ENCODE data around the gene TMEM187. TPM values are rescaled to one million over a fixed set of nuclear protein-coding genes. Genes with fewer than 3 reads are reported as not detected.
A peak's percentile ranks its signal among the peaks of the same experiment; 100 is the strongest.
"Not testable (repeated sequence)": the region's sequence is repeated elsewhere in the genome, so short reads cannot be mapped to it uniquely, and the experiment has no call there.

TMEM187 gene
- total and polyA plus RNA-seq, 4 donors, result 2.5 to 8.6 (median 5.0) TPM

DNA sequence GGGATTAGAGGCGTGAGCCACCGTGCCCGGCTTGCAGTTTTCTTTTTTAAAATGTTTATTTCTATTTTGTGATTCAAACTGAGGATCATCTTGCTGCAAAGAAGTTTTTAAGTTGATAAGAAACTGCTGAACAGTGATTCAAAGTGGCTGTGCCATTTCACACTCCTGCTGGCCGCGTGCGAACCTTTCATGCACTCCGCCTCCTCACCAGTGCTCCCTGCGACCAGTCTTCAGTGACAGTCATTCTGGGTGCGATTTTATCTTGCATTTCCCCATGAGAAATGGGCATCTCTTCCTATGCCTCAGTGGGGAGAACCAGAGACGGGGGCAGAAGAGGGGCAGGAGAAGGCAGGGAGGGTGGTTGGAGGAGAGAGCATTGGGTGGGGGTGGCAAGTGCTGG is 21.4 kb downstream of the TMEM187 start:
- ATAC-seq (ENCODE audit: low FRiP score), result no peak

DNA sequence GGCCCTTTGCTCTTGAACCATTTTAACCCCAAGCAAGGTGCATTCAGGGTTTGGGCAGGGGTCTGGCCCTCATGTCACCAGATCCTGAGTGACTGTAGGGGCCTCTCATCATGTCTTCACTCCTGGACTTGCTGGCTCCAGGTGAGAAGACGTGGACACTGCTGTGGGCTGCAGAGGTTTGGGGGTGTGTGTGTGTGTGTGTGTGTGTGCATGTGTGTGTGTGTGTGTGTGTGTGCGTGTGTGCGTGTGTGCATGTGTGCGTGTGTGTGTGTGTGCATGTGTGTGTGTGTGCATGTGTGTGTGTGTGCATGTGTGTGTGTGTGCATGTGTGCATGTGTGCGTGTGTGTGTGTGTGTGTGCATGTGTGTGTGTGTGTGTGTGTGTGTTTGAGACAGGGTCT is 21.8 kb downstream of the TMEM187 start:
- intact Hi-C loops (cut with DNase I); H3K36me3 ChIP-seq (ENCODE audit: control insufficient read depth in 1 of 2, insufficient read depth in 2 of 2, low read length in 1 of 2); H3K4me3 ChIP-seq (ENCODE audit: low read length in 2 of 2); DNase-seq; H3K9me3 ChIP-seq (ENCODE audit: control insufficient read depth, low read length); H3K4me1 ChIP-seq (ENCODE audit: control insufficient read depth in 1 of 2, insufficient read depth in 2 of 2, low read length in 2 of 2); ATAC-seq (ENCODE audit: low FRiP score); H3K27me3 ChIP-seq (ENCODE audit: control insufficient read depth in 1 of 2, insufficient read depth in 2 of 2, low read length in 1 of 2); H3K27ac ChIP-seq (ENCODE audit: low read depth in 1 of 2, low read length in 2 of 2): not testable (repeated sequence)
- 76 to 81% methylated on average over 4 to 5 of the region's 5 CpGs for WGBS, 2 donors

More for the DNA sequence above, 21.4 kb downstream of the TMEM187 start:
- Histone ChIP-seq H3K27ac (ENCODE audit: low read depth in 1 of 2, low read length in 2 of 2) (no peak overlapping the region), H3K4me1 (ENCODE audit: control insufficient read depth in 1 of 2, insufficient read depth in 2 of 2, low read length in 2 of 2) (no peaks in the 10 kb centered on the region), H3K9me3 (ENCODE audit: control insufficient read depth, low read length) (no peaks in the 10 kb centered on the region), H3K4me3 (ENCODE audit: low read length in 2 of 2) (no peak overlapping the region), H3K36me3 (ENCODE audit: control insufficient read depth in 1 of 2, insufficient read depth in 2 of 2, low read length in 1 of 2) (no peaks in the 10 kb centered on the region), H3K27me3 (ENCODE audit: control insufficient read depth in 1 of 2, insufficient read depth in 2 of 2, low read length in 1 of 2) (no peaks in the 10 kb centered on the region)
- 85 to 88% methylated on average over 10 of the region's 10 CpGs for WGBS, 2 donors
- intact Hi-C loops (cut with DNase I), result no loop called here
- DNase-seq, result no peak

DNA sequence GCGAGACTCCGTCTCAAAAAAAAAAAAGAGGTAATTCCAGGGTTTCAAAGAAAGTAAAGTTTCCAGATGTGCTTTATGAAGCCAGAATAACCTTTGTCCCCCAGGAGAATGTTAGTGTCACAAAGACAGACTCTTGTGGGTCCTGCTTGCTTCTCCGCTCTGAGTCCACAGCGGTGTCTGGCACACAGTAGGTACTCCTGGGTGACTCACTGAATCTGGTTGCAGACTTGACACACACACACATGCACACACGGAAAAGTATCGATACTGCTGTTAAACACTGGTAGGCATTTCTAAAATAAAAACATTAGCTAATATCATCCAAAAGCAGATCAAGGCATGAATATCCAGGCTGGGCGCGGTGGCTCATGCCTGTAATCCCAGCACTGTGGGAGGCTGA is 22.9 kb downstream of the TMEM187 start:
- Histone ChIP-seq H3K27me3 (ENCODE audit: control insufficient read depth in 1 of 2, insufficient read depth in 2 of 2, low read length in 1 of 2) (no peaks in the 10 kb centered on the region), H3K4me3 (ENCODE audit: low read length in 2 of 2) (no peak overlapping the region), H3K4me1 (ENCODE audit: control insufficient read depth in 1 of 2, insufficient read depth in 2 of 2, low read length in 2 of 2) (no peaks in the 10 kb centered on the region), H3K36me3 (ENCODE audit: control insufficient read depth in 1 of 2, insufficient read depth in 2 of 2, low read length in 1 of 2) (no peaks in the 10 kb centered on the region), H3K9me3 (ENCODE audit: control insufficient read depth, low read length) (no peaks in the 10 kb centered on the region), H3K27ac (ENCODE audit: low read depth in 1 of 2, low read length in 2 of 2) (no peak overlapping the region)
- intact Hi-C loops (cut with DNase I), result no loop called here
- WGBS, 2 donors, result 88 to 97% methylated on average over 8 of the region's 8 CpGs
- DNase-seq, result no peak
- no peak for ATAC-seq (ENCODE audit: low FRiP score)

DNA sequence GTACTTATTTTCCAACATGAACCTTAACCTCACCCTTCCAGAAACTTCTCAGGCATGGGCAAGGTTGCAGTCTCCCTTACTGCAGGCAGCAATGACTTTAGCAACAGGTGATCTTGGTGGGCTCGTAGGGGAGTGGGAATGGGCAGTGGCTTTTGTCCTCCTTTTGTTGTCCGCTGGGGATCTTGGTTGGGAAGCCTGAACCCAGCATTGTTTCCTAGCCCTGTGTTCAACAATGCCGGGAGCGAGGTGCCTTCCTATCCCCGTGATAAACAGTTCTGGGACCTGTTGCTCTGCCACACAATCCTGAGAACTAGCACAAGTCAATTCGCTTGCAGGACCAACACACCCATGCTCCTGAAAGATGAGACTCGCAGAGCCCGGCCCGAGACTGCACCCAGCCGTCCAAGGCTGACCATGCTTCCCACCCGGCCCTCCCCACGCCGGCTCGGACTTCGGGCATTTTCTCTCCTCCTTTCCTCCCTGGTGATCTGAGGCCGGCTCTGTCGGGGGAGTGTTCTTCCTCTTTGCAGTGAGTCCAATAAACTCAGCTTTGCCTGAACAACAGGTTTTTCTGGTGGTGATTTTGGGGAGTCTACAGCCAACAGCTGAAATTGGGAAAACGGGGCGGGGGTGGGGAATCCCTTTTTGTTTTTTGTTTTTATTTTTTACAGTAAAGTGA is 26.9 kb downstream of the TMEM187 start:
- Histone ChIP-seq H3K27me3 (ENCODE audit: control insufficient read depth in 1 of 2, insufficient read depth in 2 of 2, low read length in 1 of 2) (no peaks in the 10 kb centered on the region), H3K4me1 (ENCODE audit: control insufficient read depth in 1 of 2, insufficient read depth in 2 of 2, low read length in 2 of 2) (no peaks in the 10 kb centered on the region), H3K27ac (ENCODE audit: low read depth in 1 of 2, low read length in 2 of 2) (no peak overlapping the region), H3K9me3 (ENCODE audit: control insufficient read depth, low read length) (no peaks in the 10 kb centered on the region), H3K36me3 (ENCODE audit: control insufficient read depth in 1 of 2, insufficient read depth in 2 of 2, low read length in 1 of 2) (no peaks in the 10 kb centered on the region), H3K4me3 (ENCODE audit: low read length in 2 of 2) (no peak overlapping the region)
- WGBS, 2 donors, result 72 to 77% methylated on average over 19 of the region's 19 CpGs
- DNase-seq (no peak), ATAC-seq (ENCODE audit: low FRiP score) (no peak)
- intact Hi-C loops (cut with DNase I), result no loop called here

DNA sequence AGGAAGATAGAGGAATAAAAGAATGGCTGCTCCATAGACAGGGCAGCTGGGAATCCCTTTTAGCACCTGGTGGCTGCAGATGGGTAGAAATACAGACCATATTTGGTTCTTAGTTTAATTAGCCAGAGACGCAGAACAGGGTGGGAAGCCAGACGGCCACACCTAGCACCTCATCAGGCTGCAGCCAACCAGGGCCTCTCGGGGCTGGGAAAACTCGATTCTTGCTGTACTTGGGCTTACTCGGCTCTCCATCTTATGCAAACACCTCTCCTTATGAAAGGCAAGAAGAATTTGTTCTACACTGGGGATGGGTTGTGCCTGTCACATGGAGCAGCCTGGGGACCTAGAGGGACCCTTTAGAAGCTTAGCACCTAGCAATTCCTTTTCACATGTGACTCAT is 27.5 kb downstream of the TMEM187 start:
- H3K4me3 ChIP-seq (ENCODE audit: low read length in 2 of 2), result no peak overlapping the region
- H3K9me3 ChIP-seq (ENCODE audit: control insufficient read depth, low read length), result no peaks in the 10 kb centered on the region
- H3K36me3 ChIP-seq (ENCODE audit: control insufficient read depth in 1 of 2, insufficient read depth in 2 of 2, low read length in 1 of 2), result no peaks in the 10 kb centered on the region
- no peaks in the 10 kb centered on the region for H3K4me1 ChIP-seq (ENCODE audit: control insufficient read depth in 1 of 2, insufficient read depth in 2 of 2, low read length in 2 of 2)
- intact Hi-C loops (cut with DNase I), result no loop called here
- ATAC-seq (ENCODE audit: low FRiP score), result no peak
- no peak for DNase-seq
- H3K27me3 ChIP-seq (ENCODE audit: control insufficient read depth in 1 of 2, insufficient read depth in 2 of 2, low read length in 1 of 2), result no peaks in the 10 kb centered on the region
- 78 to 81% methylated on average over 5 of the region's 5 CpGs for WGBS, 2 donors
- H3K27ac ChIP-seq (ENCODE audit: low read depth in 1 of 2, low read length in 2 of 2), result no peak overlapping the region

DNA sequence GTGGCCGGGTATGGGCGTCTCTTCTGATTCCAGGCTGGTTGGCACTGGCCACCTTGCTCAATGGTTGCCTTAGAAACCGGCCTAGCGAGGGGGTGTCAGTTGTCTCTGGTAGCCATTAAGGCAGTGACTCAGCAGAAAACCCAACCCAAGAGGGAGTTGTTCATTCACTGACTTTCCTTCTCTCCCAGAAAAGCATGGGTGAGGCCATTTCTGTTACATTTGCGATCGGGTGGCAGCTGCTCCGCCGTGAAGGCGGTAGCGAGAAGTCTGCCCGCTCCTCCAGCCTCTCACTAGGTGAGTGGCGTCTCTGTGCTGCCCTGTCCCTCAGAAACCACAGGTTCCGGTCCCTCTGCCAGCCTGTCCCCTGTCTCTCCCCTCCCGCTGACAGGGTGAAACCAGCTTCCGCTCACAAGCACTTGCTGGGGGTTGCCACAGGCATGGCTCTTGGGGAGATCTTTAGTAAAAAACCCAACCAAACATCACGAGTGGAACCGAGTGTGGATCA is 29.7 kb downstream of the TMEM187 start:
- DNase-seq (peak in 1 of 2 donors; percentile 70), ATAC-seq (ENCODE audit: low FRiP score) (peak; percentile 54)
- no peak overlapping the region for H3K27ac ChIP-seq (ENCODE audit: low read depth in 1 of 2, low read length in 2 of 2)
- WGBS, 2 donors, result 86% methylated on average over 17 of the region's 17 CpGs
- H3K4me3 ChIP-seq (ENCODE audit: low read length in 2 of 2), result no peak overlapping the region
- intact Hi-C loops (cut with DNase I), result no loop called here
- H3K27me3 ChIP-seq (ENCODE audit: control insufficient read depth in 1 of 2, insufficient read depth in 2 of 2, low read length in 1 of 2), result no peaks in the 10 kb centered on the region
- H3K36me3 ChIP-seq (ENCODE audit: control insufficient read depth in 1 of 2, insufficient read depth in 2 of 2, low read length in 1 of 2), result peaks cover 0 to 2% of the 10 kb centered on the region in 2 donors
- no peaks in the 10 kb centered on the region for H3K4me1 ChIP-seq (ENCODE audit: control insufficient read depth in 1 of 2, insufficient read depth in 2 of 2, low read length in 2 of 2)
- H3K9me3 ChIP-seq (ENCODE audit: control insufficient read depth, low read length), result no peaks in the 10 kb centered on the region

DNA sequence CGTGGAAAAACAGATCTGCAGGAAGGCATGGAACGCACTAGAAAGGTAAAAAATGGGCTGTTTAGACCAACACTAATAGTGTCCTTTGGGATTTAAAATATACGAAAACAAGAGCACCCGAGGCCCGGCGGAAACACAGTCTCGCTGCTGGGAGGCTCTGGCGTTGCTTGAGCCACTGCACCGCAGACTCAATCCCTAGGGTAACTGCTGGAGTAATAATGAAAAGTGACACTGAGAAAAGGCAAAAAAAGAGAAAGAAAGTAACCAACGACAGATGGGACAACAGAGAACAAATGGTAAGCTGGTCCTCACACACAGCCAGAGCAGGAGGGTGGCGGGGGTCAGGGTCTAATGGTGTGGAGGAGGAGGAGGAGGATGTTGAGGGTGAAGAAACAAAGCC is 31.8 kb downstream of the TMEM187 start:
- peaks cover 0 to 2% of the 10 kb centered on the region in 2 donors for H3K36me3 ChIP-seq (ENCODE audit: control insufficient read depth in 1 of 2, insufficient read depth in 2 of 2, low read length in 1 of 2)

DNA sequence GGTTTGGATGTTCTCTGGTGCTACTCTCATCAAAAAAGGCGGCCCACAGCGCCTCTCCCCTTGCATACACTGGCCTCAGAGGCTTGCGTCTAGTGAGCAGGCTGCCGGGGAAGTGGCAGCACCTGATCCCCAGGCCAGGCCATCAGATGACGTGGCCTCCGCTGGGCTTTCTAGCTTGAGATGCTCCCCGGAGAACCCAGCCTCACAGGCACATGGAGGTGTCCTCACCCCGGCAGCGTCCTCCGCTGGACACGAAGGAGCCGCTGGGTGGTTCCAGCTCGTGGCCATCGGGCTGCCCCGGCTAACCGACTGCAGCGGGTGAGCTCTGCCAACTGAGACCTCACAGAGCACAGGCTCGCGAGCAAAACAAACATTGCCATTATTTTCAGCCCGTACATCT is 34.4 kb downstream of the TMEM187 start:
- peaks cover 0 to 2% of the 10 kb centered on the region in 2 donors for H3K36me3 ChIP-seq (ENCODE audit: control insufficient read depth in 1 of 2, insufficient read depth in 2 of 2, low read length in 1 of 2)
- intact Hi-C loops (cut with DNase I), result no loop called here

More for the DNA sequence above, 31.8 kb downstream of the TMEM187 start:
- H3K4me1 ChIP-seq (ENCODE audit: control insufficient read depth in 1 of 2, insufficient read depth in 2 of 2, low read length in 2 of 2), result no peaks in the 10 kb centered on the region
- ATAC-seq (ENCODE audit: low FRiP score) (no peak), DNase-seq (no peak)
- no peaks in the 10 kb centered on the region for H3K27me3 ChIP-seq (ENCODE audit: control insufficient read depth in 1 of 2, insufficient read depth in 2 of 2, low read length in 1 of 2)
- H3K4me3 ChIP-seq (ENCODE audit: low read length in 2 of 2), result no peak overlapping the region
- 52 to 64% methylated on average over 11 of the region's 11 CpGs for WGBS, 2 donors
- no peak overlapping the region for H3K27ac ChIP-seq (ENCODE audit: low read depth in 1 of 2, low read length in 2 of 2)
- intact Hi-C loops (cut with DNase I), result no loop called here
- H3K9me3 ChIP-seq (ENCODE audit: control insufficient read depth, low read length), result no peaks in the 10 kb centered on the region

DNA sequence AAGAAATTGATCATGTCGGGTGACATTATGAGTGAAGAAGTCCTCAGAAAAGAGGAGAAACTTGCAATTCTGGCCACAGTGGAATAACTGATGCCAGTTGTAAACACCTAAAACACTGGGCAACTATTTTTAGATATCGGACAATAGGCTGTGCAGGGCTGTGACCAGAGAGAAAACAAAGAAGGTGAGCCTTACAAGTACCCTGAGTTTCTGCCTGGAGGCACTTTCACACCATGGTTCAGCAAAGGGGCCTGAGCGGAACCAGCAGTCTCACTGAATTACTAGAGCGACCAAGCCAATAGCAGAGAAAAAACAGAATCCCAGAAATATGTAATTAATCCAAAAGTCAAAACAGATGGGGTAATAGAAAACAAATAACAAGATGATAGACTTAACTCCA is 36.0 kb downstream of the TMEM187 start:
- Histone ChIP-seq H3K27ac (ENCODE audit: low read depth in 1 of 2, low read length in 2 of 2) (no peak overlapping the region), H3K9me3 (ENCODE audit: control insufficient read depth, low read length) (no peaks in the 10 kb centered on the region), H3K4me3 (ENCODE audit: low read length in 2 of 2) (no peak overlapping the region), H3K27me3 (ENCODE audit: control insufficient read depth in 1 of 2, insufficient read depth in 2 of 2, low read length in 1 of 2) (no peaks in the 10 kb centered on the region), H3K4me1 (ENCODE audit: control insufficient read depth in 1 of 2, insufficient read depth in 2 of 2, low read length in 2 of 2) (no peaks in the 10 kb centered on the region), H3K36me3 (ENCODE audit: control insufficient read depth in 1 of 2, insufficient read depth in 2 of 2, low read length in 1 of 2) (peaks cover 0 to 2% of the 10 kb centered on the region in 2 donors)
- WGBS, 2 donors, result 74 to 79% methylated on average over 4 of the region's 4 CpGs
- DNase-seq (no peak), ATAC-seq (ENCODE audit: low FRiP score) (no peak)
- intact Hi-C loops (cut with DNase I), result no loop called here

More for the DNA sequence above, 34.4 kb downstream of the TMEM187 start:
- no peak overlapping the region for H3K27ac ChIP-seq (ENCODE audit: low read depth in 1 of 2, low read length in 2 of 2)
- H3K4me3 ChIP-seq (ENCODE audit: low read length in 2 of 2), result no peak overlapping the region
- ATAC-seq (ENCODE audit: low FRiP score) (no peak), DNase-seq (peak in 1 of 2 donors; percentile 39)
- no peaks in the 10 kb centered on the region for H3K9me3 ChIP-seq (ENCODE audit: control insufficient read depth, low read length)
- 91 to 95% methylated on average over 20 of the region's 20 CpGs for WGBS, 2 donors
- no peaks in the 10 kb centered on the region for H3K4me1 ChIP-seq (ENCODE audit: control insufficient read depth in 1 of 2, insufficient read depth in 2 of 2, low read length in 2 of 2)
- H3K27me3 ChIP-seq (ENCODE audit: control insufficient read depth in 1 of 2, insufficient read depth in 2 of 2, low read length in 1 of 2), result no peaks in the 10 kb centered on the region
